ENCODE results near the gene PLA2G2F.
A peak's percentile ranks its signal among the peaks of the same experiment; 100 is the strongest.

PLA2G2F gene

GRCh38 chr1:20183035-20183434, 43.9 kb downstream of the PLA2G2F start:
- H3K27me3 ChIP-seq, result no peaks in the 10 kb centered on the region
- DNase-seq, result no peak
- no peak for TF ChIP-seq CTCF (IDR thresholded peaks at IDR 0.05; ENCODE audit: low read depth, low read length)
- H3K4me3 ChIP-seq (ENCODE audit: low read depth, low read length), result no peak overlapping the region
- H3K4me1 ChIP-seq, result peaks cover 7% of the 10 kb centered on the region
- H3K36me3 ChIP-seq, result no peaks in the 10 kb centered on the region
- no peaks in the 10 kb centered on the region for H3K9me3 ChIP-seq

GRCh38 chr1:20183616-20184271, 44.6 kb downstream of the PLA2G2F start:
- H3K4me1 ChIP-seq, result peaks cover 7% of the 10 kb centered on the region
- no peak for TF ChIP-seq CTCF (IDR thresholded peaks at IDR 0.05; ENCODE audit: low read depth, low read length)
- no peaks in the 10 kb centered on the region for H3K9me3 ChIP-seq
- no peaks in the 10 kb centered on the region for H3K27me3 ChIP-seq
- H3K36me3 ChIP-seq, result no peaks in the 10 kb centered on the region
- DNase-seq, result peak; percentile 27
- H3K4me3 ChIP-seq (ENCODE audit: low read depth, low read length), result no peak overlapping the region

- Histone ChIP-seq H3K27me3 (no peaks in the 10 kb centered on the region), H3K4me1 (peaks cover 7% of the 10 kb centered on the region)
Measured at GRCh38 chr1:20184481-20184900, 45.4 kb downstream of the PLA2G2F start.

GRCh38 chr1:20184997-20185833, 46.1 kb downstream of the PLA2G2F start:
- H3K36me3 ChIP-seq, result no peaks in the 10 kb centered on the region
- no peak for TF ChIP-seq CTCF (IDR thresholded peaks at IDR 0.05; ENCODE audit: low read depth, low read length)
- H3K4me3 ChIP-seq (ENCODE audit: low read depth, low read length), result peak overlapping the region; percentile 26
- H3K9me3 ChIP-seq, result no peaks in the 10 kb centered on the region
- no peaks in the 10 kb centered on the region for H3K27me3 ChIP-seq
- DNase-seq, result peak; percentile 8
- peaks cover 7% of the 10 kb centered on the region for H3K4me1 ChIP-seq

More at GRCh38 chr1:20184481-20184900, 45.4 kb downstream of the PLA2G2F start:
- no peaks in the 10 kb centered on the region for H3K36me3 ChIP-seq
- no peak for DNase-seq
- no peak for TF ChIP-seq CTCF (IDR thresholded peaks at IDR 0.05; ENCODE audit: low read depth, low read length)
- no peak overlapping the region for H3K4me3 ChIP-seq (ENCODE audit: low read depth, low read length)
- H3K9me3 ChIP-seq, result no peaks in the 10 kb centered on the region

- Histone ChIP-seq H3K4me3 (ENCODE audit: low read depth, low read length) (peak within 1 kb of the TSS; percentile 65), H3K27me3 (no peaks in the 10 kb centered on the region), H3K4me1 (peaks cover 5% of the 10 kb centered on the region), H3K9me3 (no peaks in the 10 kb centered on the region), H3K36me3 (no peaks in the 10 kb centered on the region)
- TF ChIP-seq CTCF (IDR thresholded peaks at IDR 0.05; ENCODE audit: low read depth, low read length), result no peak
- DNase-seq, result peak; percentile 39
Measured at GRCh38 chr1:20185834-20186782, 47.0 kb downstream of the PLA2G2F start, which contains the start of the genes PLA2G2C and UBXN10. Gene PLA2G2C (minus strand): TSS chr1:20186518. CDS start chr1:20177363, 9,155 bp downstream. Gene UBXN10 (plus strand): TSS chr1:20186096. CDS start chr1:20190562, 4,466 bp downstream.

Measured in BE2C (cell line).